Upper lobe of left lung (tissue), 4 donors: ENCODE results near the gene PTGIR.

Source experiments
- CTCF ChIP-seq, 6 experiments: fragments of 450-650 bp in 4 of 6; fragments of 200-600 bp in 2 of 6; sonication (generic) in 2 of 6; IDR thresholded peaks; one replicate each; pipeline ENCODE4 v1.5.1; 2016 to 2019; ENCODE audit warnings: antibody characterized with exemption in 6 of 6
- EP300 ChIP-seq, 4 donors: sonication (generic); formaldehyde crosslinking; IDR thresholded peaks; one replicate each; pipeline ENCODE4 v1.5.1; 2017; ENCODE audit warnings: antibody characterized with exemption in 4 of 4, control low read depth in 2 of 4
- POLR2A ChIP-seq, 4 donors: fragments of 450-650 bp; IDR thresholded peaks; one replicate each; pipeline ENCODE4 v1.5.1; 2016 to 2017; ENCODE audit warnings: antibody characterized with exemption in 4 of 4, mild to moderate bottlenecking in 2 of 4
- POLR2AphosphoS5 ChIP-seq, 2 donors: sonication (generic); formaldehyde crosslinking; IDR thresholded peaks; one replicate each; pipeline ENCODE4 v1.5.1; 2017; ENCODE audit warnings: antibody characterized with exemption in 2 of 2

- TF ChIP-seq POLR2A (IDR thresholded peaks at IDR 0.05) (no peak), CTCF (IDR thresholded peaks at IDR 0.05) (no peak), EP300 (IDR thresholded peaks at IDR 0.05) (no peak), POLR2AphosphoS5 (IDR thresholded peaks at IDR 0.05) (no peak)
Observed at GRCh38 chr19:46598372-46598917, 26.4 kb downstream of the PTGIR start.
